Superior temporal gyrus (tissue), 1 donor: ENCODE results near the gene TPH1.
A peak's percentile ranks its signal among the peaks of the same experiment; 100 is the strongest.

Source experiments
- DNase-seq: peaks from one replicate; pipeline ENCODE4 v3.0.0-alpha.2; 2016; ENCODE audit errors: extremely low spot score

TPH1 gene

DNA sequence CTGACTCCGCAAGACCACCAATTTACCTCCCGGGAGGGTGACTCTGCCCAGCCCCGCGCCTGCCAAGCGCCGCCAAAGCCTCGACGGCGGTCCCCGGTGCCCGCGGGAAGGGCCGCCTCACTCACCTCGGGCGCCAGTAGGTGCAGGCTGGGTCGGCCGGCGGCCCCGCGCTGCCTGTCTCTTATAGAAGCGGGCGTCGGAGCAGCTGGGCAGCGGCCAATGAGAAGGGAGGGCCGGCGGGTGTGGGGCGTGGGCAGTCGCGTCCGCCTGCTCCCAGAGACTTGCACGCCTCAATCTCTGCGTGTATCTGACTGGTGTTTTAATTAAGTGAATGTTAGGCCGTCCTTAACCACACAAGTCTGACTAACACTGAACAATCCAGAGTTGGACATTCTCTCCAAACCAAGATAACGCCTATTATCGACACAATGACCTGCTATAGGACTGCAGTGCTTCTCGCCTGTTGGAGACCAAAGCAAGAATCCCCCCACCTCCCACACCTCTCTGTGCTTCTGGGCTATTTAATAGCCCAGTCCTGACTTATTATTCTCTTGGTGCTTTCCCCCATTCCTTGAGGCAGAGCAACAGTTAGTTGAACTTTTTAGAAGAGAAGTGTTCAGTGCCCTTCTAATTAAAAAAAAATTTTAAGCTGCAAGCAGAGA is at the start of gene TPH1:
TSS of gene TPH1 (minus strand) at position 154 of the 662 bp plus-strand sequence. CDS start 5,507 bp downstream, outside the sequence.
- no peak for DNase-seq

DNA sequence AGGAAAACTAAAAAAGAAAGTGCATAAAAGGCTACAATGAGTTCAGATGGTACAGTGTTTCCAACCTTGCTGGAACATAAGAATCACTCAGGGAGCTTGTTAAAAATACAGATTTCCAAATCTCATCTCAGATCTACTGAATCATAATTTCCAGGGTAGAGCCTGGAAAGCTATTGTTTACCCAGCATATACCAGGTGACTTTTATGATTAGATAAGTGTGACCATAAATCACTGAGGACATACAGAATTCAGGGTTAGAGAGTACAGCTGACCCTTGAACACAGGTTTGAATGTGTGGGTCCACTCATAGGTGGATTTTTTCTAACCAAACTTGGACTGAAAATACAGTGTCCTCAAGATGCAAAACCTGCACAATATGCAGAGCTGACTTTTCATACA is 47.9 kb upstream of the TPH1 start:
- DNase-seq: no peak

- no peak for DNase-seq
Measured at GRCh38 chr11:18091731-18092130, 45.7 kb upstream of the TPH1 start.

- DNase-seq: no peak
Measured at GRCh38 chr11:18088966-18089365, 42.9 kb upstream of the TPH1 start.

DNA sequence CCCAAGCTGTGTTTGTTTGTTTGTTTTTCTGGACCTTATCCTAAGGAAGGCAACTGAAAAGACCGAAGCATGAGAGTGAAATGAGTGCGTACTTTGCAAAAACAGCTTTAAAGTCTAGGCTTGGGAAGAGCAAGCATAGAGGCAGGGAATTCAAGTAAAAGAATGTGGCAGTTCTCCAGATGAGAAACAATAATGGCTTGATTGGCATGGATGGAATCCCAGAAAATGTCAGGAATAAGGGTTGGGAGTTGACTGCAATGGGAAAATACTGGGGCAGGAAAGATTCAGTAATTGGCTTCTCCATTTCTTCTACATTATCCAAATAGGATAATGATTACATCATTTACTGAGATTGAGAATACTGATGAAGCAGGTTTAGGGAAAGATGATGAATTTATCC is 42.3 kb upstream of the TPH1 start:
- peak; percentile 37 for DNase-seq

GRCh38 chr11:18081551-18081950 is 35.5 kb upstream of the TPH1 start:
- no peak for DNase-seq

GRCh38 chr11:18080451-18080850 is 34.4 kb upstream of the TPH1 start:
- DNase-seq: no peak

DNA sequence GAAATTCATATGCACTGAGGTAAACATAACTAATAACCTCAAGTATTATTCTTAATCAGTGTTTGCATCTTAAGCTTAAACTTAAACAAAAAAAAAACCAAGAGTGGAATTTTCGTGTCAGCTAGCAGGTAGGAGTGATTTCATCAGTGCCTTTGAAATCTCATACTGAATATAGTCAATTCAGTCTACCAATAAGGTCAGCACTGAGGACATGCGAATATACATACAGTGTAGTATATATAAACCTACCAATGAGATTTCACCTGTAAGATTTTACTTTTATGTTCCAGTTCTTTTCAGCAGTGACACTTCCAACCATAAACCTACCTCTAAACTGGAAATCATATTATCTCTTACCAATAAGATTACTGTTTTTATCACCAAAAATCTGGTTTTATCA is 32.8 kb upstream of the TPH1 start:
- no peak for DNase-seq

DNA sequence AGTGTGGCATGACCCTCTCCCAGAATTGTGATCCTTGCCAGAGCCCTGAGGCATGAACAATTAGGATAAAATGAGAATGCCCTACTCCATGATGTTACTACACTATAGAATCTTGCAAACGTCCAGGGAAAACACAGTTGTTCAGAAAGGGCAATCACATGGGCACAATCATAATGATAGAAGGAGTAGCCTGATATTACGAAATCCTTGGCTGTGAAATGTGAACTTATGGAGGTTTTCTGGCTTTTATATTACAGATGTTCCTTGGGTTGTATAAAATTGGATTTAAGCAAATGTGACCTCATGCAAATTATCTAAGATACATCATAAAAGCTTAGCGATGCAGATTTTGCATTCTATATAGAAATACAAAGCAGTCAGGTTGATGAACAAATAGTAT is 29.4 kb upstream of the TPH1 start:
- DNase-seq: no peak

DNA sequence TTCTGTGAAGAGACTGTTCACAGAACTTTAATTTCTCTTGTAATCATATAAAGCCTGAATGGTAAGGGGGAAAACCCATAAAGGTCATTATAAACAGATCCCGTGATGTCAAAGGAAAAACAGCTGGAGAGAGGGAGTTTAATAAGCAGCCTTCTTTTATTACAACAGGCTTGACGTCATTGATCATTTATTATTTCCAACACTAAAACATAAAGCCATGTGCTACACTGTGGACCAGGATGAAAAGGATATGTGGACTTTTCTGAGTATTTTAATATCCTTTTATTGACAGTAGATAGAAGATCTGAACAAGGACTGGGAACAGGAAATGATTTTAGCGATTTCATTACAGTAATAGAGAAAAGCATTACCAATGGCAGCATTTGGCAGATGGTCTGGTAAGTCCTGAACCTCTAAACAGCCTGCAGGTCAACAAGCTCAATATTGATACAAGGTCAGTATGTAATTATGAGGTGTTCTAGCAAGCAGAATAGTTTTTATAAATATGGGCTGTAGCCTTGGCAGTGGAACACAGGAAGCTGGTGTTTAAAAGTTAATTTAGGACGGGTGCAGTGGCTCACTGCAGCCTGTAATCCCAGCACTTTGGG is 25.1 kb upstream of the TPH1 start:
- no peak for DNase-seq

- DNase-seq: no peak
Measured at GRCh38 chr11:18067372-18067771, 21.3 kb upstream of the TPH1 start.

DNA sequence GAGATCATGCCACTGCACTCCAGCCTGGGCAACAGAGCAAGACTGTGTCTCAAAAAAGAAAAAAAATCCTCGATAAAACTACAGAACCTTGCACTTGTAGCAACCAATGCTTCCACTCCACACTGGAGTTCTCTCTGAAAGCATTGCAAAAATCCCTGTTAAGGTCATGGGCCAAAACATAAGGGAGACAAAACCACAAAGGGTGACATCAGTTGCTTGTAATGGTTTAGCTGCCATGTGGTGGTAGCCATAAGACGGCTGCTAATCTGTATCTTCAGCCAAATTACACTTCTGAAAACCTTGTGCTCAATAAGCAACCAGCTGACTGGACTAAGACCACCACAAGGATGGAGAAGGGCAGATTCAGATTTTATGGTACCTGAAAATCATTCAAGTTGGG is 20.6 kb upstream of the TPH1 start:
- DNase-seq: no peak

DNA sequence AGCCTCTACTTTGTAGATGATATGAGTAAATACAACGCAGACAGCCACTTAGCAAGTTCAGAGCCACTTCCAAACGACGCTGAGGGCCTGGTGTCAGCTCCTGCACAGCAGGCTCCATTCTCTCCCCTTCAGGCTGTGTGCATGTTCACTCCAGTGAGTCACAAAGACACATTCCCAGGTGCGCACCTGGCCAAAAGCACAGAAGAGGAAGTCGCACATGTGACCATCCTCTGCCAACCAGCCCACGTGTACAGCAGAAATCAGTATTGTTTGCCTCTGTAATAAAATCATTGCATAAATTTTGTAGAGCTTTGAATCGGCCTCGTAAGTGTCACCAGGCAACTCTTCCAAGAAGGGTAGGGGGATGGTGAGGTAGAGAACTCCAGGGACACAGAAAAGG is 19.5 kb upstream of the TPH1 start:
- no peak for DNase-seq

DNA sequence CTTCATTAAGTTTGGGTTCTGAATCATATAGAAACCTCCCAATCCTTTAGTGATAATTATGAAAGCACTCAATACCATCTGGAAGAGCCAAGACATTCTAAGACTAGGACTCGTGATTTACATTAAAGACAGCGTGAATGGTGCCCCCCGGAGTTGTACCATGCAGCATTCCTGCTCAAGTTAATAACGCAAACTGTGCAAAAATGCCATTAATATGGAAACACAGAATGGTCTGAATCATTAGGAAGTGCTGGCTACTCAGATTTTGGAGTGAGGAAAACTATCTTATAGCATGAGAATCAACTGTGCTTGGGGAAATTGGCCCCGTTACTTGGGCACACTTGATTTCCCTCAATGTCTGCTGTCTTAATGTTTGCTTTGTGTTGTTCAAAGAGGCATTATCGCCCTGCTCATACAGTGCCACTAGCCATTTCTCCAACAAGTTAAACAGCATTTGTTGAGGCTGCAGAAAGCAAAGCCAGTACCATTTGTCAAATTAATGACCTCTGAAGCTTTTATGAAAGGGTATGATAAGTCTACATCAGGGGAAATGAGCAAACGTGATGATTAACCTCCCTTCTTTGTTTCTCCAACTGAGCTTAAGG is 18.5 kb upstream of the TPH1 start:
- no peak for DNase-seq

- DNase-seq: no peak
Measured at GRCh38 chr11:18063862-18064434, 17.9 kb upstream of the TPH1 start.

- no peak for DNase-seq
Measured at GRCh38 chr11:18063125-18063524, 17.1 kb upstream of the TPH1 start.

DNA sequence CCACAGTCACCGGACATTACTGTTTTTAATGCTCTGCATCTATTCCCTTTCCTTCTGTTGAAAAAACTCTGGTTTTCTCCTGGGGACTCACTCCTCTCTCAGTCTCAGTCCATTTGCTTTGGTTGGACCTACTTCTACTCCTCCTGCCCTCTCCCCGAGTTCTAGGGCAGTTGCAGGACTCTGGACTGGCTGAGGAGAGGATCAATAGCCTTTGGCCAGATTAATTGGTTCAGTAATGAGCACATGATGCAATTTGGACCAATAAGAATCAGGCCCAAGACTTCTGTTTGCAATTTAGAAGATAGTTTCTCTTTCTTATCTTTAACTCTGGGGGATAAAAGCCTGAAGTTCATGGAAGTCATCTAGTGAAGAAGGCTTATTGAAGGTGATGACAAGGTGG is 15.3 kb upstream of the TPH1 start:
- no peak for DNase-seq

- DNase-seq: no peak
Measured at GRCh38 chr11:18056561-18057181, 10.6 kb upstream of the TPH1 start.

GRCh38 chr11:18054511-18055103 is 8.5 kb upstream of the TPH1 start:
- DNase-seq: no peak

DNA sequence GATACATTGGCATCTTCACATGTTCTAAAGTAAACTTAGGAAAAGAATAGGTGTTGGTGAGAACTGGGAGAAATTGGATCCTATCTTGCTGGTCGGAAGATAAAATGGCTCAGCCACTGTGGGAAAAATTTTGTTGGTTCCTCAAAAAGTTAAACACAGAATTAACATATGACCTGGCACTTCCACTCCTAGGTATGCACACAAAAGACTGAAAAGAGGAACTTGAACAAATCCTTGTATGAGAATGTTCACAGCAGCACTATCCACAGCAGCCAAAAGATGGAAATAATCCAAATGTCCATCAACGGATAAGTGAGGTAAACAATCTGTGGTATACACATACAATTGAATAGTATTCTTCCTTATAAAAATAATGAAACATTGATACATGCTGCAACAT is 4.8 kb upstream of the TPH1 start:
- DNase-seq: no peak

DNA sequence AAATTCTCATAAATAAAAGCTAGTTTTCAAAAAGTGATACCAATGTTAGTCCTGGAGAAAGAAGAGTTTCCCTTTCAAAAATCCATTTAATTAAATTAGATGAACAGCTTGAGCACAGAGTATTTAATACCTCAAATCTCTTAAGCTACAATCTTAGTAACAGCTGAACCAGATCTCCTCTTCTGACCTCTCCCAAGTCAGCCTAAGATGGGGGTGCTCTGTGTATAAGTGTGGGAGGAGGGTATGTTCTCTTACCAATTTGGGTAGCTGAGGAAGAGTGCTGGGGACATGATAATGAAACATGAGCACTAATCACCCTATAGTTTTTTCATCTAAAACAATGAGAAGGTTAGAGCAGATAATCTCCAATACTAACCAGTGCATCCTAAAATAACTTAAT is 9.6 kb downstream of the TPH1 start:
- DNase-seq: no peak

DNA sequence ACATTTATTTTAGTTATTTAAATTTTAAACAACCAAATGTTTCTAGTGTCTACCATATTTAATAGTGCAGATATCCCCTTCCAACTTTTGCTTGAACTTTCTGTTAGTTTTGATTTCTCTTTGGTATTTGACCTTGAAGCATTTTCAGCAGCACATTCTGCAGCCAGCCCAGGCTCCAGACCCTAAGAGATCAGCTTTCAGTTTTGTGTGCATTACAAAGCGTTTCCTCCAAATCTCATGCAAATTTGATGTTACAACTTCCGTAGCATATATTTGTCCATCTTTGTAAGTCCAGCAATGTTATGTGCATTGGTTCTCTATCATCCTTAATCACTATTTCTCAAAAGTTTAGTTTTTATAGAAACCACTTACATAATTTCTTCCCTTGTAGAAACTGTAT is 18.6 kb downstream of the TPH1 start:
- no peak for DNase-seq
